ENCODE results near the gene ATP2A3.

- TF ChIP-seq CTCF (conservative IDR thresholded peaks at IDR 0.05; ENCODE audit: low read length): no peak
- no peak for TF ChIP-seq EZH2phosphoT487 (IDR thresholded peaks at IDR 0.05; ENCODE audit: borderline replicate concordance)
These were observed 39.5 kb upstream of the ATP2A3 start for GRCh38 chr17:4003501-4004421.
